Measurements from ENCODE around the gene HIRIP3. TPM values are rescaled to one million over a fixed set of nuclear protein-coding genes. Genes with fewer than 3 reads are reported as not detected.
"Not testable (repeated sequence)": the region's sequence is repeated elsewhere in the genome, so short reads cannot be mapped to it uniquely, and the experiment has no call there.

Gene HIRIP3
- total and polyA plus RNA-seq, 2 donors (not counting 3 experiments of a cell fraction or from before 2014, with no cell fraction given) = 6.7 to 8.6 TPM

DNA sequence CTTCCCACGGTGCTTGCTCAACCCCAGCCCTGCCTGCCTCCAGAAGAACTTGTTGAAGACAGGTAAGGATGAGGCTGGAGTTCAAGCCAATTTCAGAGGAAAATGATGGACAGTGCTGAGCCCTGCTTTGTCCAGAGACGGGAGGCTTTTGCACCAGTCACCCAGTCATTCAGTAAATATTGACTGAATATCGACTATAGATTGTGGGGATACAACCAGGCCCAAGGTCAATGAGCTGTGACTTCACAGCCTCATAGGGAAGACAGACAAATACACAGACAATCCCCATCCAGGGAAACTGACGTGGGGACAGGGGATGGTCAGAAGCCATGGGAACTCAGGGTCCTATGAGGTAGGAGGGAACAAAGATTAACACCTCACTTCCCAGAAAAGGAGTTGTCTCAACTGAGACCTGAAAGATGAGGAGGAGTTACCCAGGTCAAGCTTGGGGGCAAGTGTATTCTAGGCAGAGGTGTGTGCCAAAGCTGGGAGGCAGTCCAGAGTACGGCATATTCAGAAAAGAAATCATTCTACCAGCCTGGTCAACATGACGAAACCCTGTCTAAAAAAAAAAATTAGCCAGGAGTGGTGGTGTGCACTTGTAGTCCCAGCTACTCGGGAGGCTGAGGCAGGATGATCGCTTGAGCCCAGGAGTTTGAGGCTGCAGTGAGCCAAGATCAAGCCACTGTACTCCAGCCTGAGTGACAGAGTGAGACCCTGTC is 21.3 kb upstream of the HIRIP3 start:
- DNase-seq (ENCODE audit: low read depth, low spot score) (no peak), FAIRE-seq (no peak)
- no peaks in the 10 kb centered on the region for H3K36me3 ChIP-seq (ENCODE audit: control insufficient read depth in 2 of 2, extremely low read depth in 1 of 2, insufficient read depth in 2 of 2, low read length in 2 of 2)
- H2AFZ ChIP-seq (ENCODE audit: low read depth, low read length) = no peak overlapping the region
- no peaks in the 10 kb centered on the region for H3K4me1 ChIP-seq (ENCODE audit: control insufficient read depth, extremely low read depth, insufficient read depth, low read length)
- H3K4me3 ChIP-seq (replicated peaks in 1 of 3; ENCODE audit: insufficient read depth in 1 of 3, low read depth in 1 of 3, low read length in 3 of 3) = no peak overlapping the region
- H3K27ac ChIP-seq (ENCODE audit: insufficient read depth, low read depth, low read length) = no peak overlapping the region
- no TSS peak for BruUV-seq (replicated peaks)
- peaks cover 6% of the 10 kb centered on the region in 2 experiments for H3K27me3 ChIP-seq (ENCODE audit: control insufficient read depth in 2 of 2, insufficient read depth in 2 of 2, low read length in 2 of 2)
- H3K9me3 ChIP-seq (replicated peaks; ENCODE audit: control insufficient read depth, insufficient read depth, low read length) = no peaks in the 10 kb centered on the region
- no peak overlapping the region for H3K4me2 ChIP-seq (ENCODE audit: insufficient read depth, low read length)
- TF ChIP-seq POLR2AphosphoS5 (IDR thresholded peaks at IDR 0.05; ENCODE audit: insufficient read depth, low read depth, low read length) (no peak), FOS (IDR thresholded peaks at IDR 0.05; ENCODE audit: borderline replicate concordance, insufficient read depth, low read length) (no peak), MYC (IDR thresholded peaks at IDR 0.05; ENCODE audit: low read depth, low read length) (no peak), GATA2 (IDR thresholded peaks at IDR 0.05; ENCODE audit: insufficient read depth, insufficient read length, low read depth, low read length) (no peak), EZH2 (IDR thresholded peaks at IDR 0.05; ENCODE audit: borderline replicate concordance, low read depth, low read length, severe bottlenecking) (no peak), POLR2A (IDR thresholded peaks at IDR 0.05; ENCODE audit: low read depth, low read length) (no peak), JUN (IDR thresholded peaks at IDR 0.05; ENCODE audit: borderline replicate concordance, insufficient read depth, insufficient read length, low read depth) (no peak)
- TF ChIP-seq, protein P1, sequence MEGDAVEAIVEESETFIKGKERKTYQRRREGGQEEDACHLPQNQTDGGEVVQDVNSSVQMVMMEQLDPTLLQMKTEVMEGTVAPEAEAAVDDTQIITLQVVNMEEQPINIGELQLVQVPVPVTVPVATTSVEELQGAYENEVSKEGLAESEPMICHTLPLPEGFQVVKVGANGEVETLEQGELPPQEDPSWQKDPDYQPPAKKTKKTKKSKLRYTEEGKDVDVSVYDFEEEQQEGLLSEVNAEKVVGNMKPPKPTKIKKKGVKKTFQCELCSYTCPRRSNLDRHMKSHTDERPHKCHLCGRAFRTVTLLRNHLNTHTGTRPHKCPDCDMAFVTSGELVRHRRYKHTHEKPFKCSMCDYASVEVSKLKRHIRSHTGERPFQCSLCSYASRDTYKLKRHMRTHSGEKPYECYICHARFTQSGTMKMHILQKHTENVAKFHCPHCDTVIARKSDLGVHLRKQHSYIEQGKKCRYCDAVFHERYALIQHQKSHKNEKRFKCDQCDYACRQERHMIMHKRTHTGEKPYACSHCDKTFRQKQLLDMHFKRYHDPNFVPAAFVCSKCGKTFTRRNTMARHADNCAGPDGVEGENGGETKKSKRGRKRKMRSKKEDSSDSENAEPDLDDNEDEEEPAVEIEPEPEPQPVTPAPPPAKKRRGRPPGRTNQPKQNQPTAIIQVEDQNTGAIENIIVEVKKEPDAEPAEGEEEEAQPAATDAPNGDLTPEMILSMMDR (IDR thresholded peaks at IDR 0.05; ENCODE audit: extremely low read depth in 1 of 2, insufficient read depth in 1 of 2, low read depth in 1 of 2, low read length in 2 of 2) = no peak
- TF ChIP-seq, protein P2, sequence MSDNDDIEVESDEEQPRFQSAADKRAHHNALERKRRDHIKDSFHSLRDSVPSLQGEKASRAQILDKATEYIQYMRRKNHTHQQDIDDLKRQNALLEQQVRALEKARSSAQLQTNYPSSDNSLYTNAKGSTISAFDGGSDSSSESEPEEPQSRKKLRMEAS (IDR thresholded peaks at IDR 0.05; ENCODE audit: insufficient read depth, insufficient read length) = no peak
- no peak overlapping the region for H3K9ac ChIP-seq (replicated peaks; ENCODE audit: extremely low read depth, insufficient read depth, low read length)
- ChIA-PET CTCF (interaction anchor here (1.2 to 3.4 kb wide), 2 partner anchors 11 to 168 kb away, joined by 4 to 17 read pairs; no protein-coding TSS in a partner anchor), POLR2A (no interaction called here)
- no peaks in the 10 kb centered on the region for H3K9me1 ChIP-seq (replicated peaks; ENCODE audit: control insufficient read depth, extremely low read depth, insufficient read depth, low read length)
- no peaks in the 10 kb centered on the region for H4K20me1 ChIP-seq (replicated peaks; ENCODE audit: control insufficient read depth, extremely low read depth, insufficient read depth, low read length)
- H3K79me2 ChIP-seq (ENCODE audit: control insufficient read depth, insufficient read depth, low read length) = no peaks in the 10 kb centered on the region
- intact Hi-C loops (cut with micrococcal nuclease) (no loop called here), dilution Hi-C loops (cut with MboI; ENCODE audit: extremely low pct_ligation_motif_present, low sequenced_read_pairs) (no loop called here)

DNA sequence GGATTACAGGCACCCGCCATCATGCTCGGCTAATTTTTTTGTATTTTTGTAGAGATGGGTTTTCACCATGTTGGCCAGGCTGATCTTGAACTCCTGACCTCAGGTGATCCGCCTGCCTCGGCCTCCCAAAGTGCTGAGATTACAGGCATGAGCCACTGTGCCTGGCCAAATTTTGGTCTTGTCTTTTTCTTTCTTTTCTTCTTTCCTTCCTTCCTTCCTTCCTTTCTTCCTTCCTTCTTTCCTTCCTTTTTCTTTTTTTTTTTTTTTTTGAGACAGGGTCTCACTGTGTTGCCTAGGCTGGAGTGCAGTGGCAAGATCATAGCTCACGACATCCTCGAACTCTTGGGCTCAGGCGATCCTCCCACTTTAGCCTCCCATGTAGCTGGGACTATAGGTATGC is 20.0 kb upstream of the HIRIP3 start:
- H3K36me3 ChIP-seq (ENCODE audit: control insufficient read depth in 2 of 2, extremely low read depth in 1 of 2, insufficient read depth in 2 of 2, low read length in 2 of 2); H3K79me2 ChIP-seq (ENCODE audit: control insufficient read depth, insufficient read depth, low read length); POLR2A ChIA-PET; H3K4me3 ChIP-seq (replicated peaks in 1 of 3; ENCODE audit: insufficient read depth in 1 of 3, low read depth in 1 of 3, low read length in 3 of 3); H2AFZ ChIP-seq (ENCODE audit: low read depth, low read length); dilution Hi-C loops (cut with MboI; ENCODE audit: extremely low pct_ligation_motif_present, low sequenced_read_pairs); FAIRE-seq; BruUV-seq (replicated peaks); H3K27ac ChIP-seq (ENCODE audit: insufficient read depth, low read depth, low read length); H3K4me2 ChIP-seq (ENCODE audit: insufficient read depth, low read length); H3K9me1 ChIP-seq (replicated peaks; ENCODE audit: control insufficient read depth, extremely low read depth, insufficient read depth, low read length); H3K9ac ChIP-seq (replicated peaks; ENCODE audit: extremely low read depth, insufficient read depth, low read length); H3K9me3 ChIP-seq (replicated peaks; ENCODE audit: control insufficient read depth, insufficient read depth, low read length); intact Hi-C loops (cut with micrococcal nuclease); H3K4me1 ChIP-seq (ENCODE audit: control insufficient read depth, extremely low read depth, insufficient read depth, low read length); DNase-seq (ENCODE audit: low read depth, low spot score); H4K20me1 ChIP-seq (replicated peaks; ENCODE audit: control insufficient read depth, extremely low read depth, insufficient read depth, low read length): not testable (repeated sequence)
- H3K27me3 ChIP-seq (ENCODE audit: control insufficient read depth in 2 of 2, insufficient read depth in 2 of 2, low read length in 2 of 2) = peaks cover 11 to 16% of the 10 kb centered on the region in 2 experiments
- CTCF ChIA-PET = interaction anchor here (0.6 to 2.3 kb wide), 3 partner anchors 10 to 42 kb away, joined by 3 to 7 read pairs (median 3); partner anchors contain the start of gene TAOK2
